Urothelium cell line (cell line): ENCODE results near the gene TSPAN17.
A peak's percentile ranks its signal among the peaks of the same experiment; 100 is the strongest.

Source experiments
- DNase-seq: peaks from one replicate; pipeline ENCODE4 v3.0.0; 2011; ENCODE audit warnings: low spot score, mixed read lengths
- FAIRE-seq: peaks from 2 replicates; lab custom pipeline; 2011; peaks lifted over from hg19 to GRCh38; lab: Jason Lieb, UNC

TSPAN17 gene

DNA sequence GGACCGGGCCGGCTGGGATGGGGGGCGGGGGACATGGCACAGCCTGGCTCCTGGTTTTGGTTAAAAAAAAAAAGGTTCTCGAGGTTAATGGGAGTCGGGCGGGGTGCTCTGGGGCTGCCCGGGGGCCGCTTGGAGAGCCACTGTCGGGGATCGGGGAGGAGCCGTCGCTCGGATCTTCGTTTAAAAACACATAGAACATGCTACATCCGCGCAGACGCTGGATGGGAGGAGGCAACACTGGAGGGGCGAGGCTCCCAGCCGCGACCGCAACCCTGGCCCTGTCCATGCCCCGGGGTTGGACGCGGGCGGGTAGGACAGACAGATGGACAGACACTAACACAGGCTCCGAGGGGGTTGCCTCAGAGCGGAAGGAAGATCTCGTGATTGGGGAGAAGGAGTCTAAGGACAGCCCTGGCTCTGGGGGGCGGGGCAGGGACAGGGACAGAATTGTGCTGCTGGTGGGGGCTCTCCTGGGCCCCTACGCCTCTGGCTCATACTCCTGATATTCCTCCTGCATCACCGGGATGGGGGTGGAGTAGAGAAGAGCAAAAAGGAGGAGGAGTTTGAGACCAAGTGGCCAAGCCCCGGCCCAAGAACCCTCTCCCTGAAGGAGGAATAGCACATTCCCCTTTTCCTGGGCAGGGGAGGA, 26.8 kb upstream of the TSPAN17 start:
- FAIRE-seq, result no peak

DNA sequence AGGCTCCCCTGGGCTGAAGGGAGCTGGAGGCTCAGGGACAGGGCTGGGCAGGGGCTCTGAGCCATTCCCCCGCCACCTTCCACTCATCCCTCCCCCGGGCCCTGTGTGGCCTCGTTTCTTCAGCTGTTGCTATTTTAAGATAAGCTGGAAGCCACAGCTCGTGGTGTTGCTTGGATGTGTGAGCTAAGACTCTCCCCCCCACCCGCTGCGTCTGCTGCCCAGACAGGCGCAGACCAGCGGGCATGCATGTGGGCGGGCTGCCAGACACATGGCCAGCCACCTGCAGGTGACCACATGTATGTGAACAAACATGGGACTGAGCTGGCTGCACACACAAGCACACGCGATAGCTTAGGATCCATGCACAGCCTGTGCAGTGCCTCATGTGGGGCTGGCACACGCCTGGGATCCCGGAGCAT, 25.6 kb upstream of the TSPAN17 start:
- peak; percentile 63 for FAIRE-seq

More for the DNA sequence above, 26.8 kb upstream of the TSPAN17 start:
- DNase-seq, result no peak

DNA sequence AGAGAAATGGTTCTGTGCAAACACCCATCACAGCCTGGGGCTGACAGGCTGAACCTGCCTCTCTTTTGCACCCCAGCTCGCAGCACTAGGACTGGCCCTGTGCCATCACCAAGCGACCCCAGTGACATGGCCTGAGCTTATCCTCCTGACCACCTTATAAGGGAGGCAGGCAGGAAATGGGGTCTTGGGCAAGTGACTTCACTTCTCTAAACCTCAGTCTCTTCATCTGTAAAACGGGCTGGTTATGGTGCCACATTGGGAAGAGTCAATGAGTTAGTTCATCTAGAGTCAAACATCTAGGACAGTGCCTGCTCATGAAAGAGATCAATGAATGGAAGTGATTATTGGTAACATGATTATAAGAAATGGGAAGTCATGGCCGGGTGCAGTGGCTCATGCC, 23.1 kb upstream of the TSPAN17 start:
- FAIRE-seq (no peak), DNase-seq (no peak)

More for the DNA sequence above, 25.6 kb upstream of the TSPAN17 start:
- DNase-seq, result peak; percentile 39

DNA sequence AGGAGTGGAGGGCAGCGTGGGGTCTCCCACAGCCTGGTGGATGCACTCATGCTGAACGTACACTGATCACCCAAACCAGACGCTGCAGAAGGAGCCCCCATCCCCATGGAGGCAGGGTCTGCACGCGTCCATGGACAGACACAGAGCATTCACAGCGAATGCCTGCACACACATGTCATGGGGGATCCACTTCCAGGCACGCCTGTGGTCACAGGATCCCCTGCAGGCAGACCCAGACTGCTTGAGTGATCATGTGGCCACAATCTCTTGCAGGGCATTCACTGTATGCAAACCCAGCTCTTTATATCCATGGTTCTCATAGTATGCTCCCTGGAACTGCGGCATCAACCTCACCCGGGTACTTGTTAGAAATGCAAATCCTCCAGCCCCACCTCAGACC, 22.3 kb upstream of the TSPAN17 start:
- FAIRE-seq (no peak), DNase-seq (no peak)

DNA sequence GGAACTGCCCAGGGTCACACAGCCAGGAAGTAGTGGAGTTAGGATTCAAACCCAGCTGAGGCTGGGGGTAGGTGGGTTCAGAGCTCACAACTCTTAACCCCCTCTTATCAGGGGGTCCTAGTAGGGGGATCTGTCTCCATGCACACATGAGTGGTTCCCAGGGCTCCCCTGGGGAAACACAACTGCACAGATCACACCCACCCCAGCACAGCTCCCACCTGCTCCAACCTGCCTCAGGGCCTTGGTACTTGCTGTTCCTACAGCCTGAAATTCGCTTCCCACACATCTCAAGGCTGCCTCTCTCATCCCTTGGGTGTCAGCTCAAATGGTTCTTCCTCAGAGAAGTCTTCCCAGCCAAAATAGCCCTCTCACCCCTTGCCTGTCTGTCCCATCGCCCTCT, 21.8 kb upstream of the TSPAN17 start:
- FAIRE-seq, result no peak
- DNase-seq, result no peak

DNA sequence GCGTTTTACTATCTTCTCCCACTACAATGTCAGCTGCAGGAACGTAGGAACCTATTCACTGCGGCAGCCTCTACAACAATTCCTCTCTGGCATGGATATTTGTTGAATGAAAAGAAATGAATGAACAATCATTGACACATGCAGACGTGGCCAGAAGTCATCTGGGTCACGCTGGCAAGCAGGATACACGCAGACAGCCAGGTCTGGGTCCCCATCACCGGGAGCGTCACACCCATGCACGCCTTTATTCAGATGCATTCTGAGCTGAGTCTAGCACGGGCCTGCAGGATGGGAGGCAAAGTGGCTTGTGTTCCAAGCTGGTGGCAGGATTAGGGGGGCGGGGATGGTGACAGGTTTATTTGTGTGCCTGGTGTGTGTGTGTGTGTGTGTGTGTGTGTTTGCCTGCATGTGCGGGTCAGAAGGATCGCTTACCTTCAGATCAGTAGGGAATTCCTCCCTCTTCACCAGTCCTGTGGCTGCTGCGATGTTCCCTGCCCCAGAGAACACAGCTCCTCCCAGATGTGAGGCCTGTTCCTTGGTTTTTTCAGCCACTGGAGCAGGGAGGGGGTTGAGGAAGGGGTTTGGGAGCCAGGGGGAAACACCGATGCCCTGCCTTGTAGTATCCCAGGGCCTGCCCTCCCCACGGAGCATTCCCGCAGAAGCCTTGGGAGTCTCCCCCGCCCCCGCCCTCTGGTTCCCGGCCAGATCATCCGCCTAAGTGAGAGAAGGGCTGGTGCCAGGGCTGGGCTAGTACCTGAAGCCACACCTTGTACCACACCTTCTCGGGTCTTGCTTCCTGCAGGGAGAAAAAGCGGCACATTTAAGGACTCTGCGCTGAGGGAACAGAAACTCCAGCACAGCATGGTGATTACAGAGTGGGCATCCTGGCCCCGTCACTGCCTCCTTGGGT, 21.1 kb upstream of the TSPAN17 start:
- FAIRE-seq (no peak), DNase-seq (no peak)

DNA sequence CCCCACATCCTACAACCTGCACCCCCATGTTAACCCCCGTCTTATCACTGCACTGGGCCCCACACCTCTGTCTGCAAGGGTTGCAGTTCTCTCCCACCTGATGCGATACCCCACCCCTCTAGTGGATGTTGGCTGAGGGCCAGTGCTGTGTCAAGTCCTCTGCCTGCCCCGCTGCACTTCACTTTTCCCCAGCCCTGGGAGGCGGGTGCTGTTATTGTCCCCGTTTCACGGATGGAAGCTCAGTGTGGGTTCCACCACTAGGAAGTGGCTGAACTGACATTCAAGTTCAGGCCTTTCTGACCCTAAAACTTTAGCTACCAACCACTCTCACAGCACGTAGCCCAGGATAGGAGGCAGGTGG, 20.4 kb upstream of the TSPAN17 start:
- FAIRE-seq (no peak), DNase-seq (no peak)

DNA sequence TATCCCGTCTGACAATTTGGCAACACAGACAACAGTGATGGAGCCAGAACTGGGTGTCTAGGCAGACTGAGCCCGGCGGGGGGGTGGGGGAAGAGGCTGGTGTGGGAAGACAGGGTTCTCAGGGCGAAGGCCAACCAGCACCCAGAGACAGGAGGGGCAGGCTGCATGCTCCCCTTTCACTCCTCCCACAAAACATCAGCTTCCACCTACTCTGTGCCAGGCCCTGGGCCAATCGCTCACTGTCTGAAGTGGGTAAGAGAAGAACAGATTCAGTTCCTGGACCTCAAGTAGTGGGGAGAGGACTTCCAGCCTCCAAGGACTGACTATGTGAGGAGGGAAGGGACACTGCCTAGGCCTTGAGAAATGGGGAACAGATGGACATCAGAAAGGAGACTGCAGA, 19.7 kb upstream of the TSPAN17 start:
- DNase-seq (no peak), FAIRE-seq (no peak)

DNA sequence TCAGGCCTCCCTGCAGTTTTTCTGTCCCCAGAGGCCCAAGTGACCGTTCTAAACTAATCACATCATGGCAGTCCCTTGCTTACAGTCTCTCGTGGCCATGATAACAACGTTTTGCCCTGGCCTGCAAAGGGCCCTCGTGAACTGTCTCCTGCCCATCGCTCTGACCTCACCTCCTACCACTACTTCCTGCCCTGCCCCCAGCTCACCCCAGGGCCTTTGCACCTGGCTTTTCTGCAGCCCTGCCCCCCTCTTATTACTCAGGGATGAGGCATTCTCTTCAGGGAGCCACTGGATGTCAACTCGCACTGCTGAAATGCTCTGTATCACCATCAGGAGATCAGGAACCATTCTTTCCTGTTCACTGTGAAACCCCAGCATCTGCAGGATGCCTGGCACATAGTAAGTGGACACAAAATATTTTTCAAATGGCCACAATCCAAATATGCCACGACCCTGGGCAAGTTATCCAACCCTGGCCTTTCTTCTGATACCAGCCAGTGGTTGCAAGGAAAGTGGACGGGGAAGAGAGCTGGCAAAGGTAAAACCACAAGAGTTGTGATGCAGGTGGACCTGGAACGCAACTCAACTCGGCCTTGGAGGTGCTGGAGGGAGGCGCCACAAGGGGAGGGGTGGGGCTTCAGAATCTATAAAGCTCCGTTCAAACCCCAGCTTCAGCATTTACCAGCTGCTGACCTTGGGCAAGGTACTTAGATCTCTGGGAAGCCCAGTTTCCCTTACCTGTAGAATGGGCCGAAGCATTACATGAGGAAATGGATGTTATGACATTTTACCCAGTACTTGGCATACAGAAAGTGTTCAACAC, 18.7 kb upstream of the TSPAN17 start:
- DNase-seq, result no peak
- FAIRE-seq, result peak; percentile 62

DNA sequence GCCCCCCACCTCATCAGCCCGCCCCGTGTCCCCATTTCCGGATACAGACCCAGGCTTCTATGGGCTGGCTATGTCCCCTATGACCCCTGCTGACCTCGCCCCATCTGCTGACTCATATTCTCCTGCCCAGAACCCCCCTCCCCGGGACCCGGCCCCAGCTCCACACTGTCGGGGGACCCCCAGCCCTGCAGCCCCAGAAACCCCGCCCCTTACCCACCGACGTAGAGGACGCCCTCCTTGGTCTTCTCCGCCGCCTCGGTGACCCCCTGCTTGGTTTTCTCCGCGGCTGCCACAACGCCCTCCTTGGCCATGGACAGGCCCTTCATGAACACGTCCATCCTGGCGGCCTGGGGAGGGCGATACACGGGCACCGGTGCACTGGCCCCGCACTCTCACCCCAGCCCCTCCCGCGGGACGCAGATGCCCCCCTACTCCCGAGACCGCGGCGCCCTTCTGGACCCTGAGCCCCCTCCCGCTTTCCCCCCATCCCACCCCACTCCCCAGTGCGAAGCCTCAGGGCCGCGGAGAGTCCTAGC, 17.9 kb upstream of the TSPAN17 start:
- no peak for FAIRE-seq
- no peak for DNase-seq

DNA sequence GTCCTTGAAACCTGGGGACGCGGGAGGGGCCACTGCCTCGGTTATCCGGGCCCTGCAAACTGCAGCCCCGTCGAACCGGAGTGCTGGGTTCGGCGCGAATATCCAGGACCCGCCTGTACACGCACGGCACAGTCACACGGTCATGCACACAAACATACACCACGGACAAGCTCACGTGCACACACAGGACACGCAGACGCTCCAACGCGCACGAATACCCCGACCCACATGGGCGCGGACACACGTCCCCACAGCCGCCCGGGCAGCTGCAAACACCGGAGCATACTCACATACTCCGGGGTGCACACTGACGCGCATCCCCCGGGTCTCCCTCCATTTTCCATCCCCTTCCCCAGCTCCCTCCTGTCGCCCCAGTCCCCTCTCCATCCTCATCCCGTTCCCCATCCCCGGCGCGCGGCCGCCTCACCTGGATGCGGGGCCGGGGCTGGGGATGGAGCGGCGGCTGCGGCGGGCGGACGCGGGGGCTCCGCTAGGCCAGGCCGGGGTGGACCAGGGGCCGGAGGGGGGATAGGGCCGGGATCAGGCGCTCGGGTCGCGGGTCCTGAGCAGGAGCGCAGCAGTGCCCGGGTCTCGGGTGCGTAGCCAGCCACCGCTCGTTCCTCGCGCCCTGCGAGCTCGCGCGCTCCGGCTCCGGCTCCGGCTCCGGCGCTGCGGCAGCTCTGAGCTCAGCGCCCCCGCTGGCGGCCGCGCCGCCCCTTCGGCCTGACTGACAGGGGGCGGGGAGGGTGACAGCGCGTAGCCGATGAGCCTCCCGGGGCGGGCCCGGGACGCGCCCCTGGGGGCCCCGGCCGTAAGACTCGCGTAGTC, 17.2 kb upstream of the TSPAN17 start, which contains the start of the genes EIF4E1B and SNCB:
Gene EIF4E1B (plus strand): TSS at position 823 of the 828 bp plus-strand sequence. CDS start 12,113 bp downstream, outside the sequence.
Gene SNCB (minus strand): TSS at position 682 of the 828 bp plus-strand sequence. CDS start 880 bp downstream, outside the sequence.
- DNase-seq (peak; percentile 81), FAIRE-seq (peak; percentile 80)

DNA sequence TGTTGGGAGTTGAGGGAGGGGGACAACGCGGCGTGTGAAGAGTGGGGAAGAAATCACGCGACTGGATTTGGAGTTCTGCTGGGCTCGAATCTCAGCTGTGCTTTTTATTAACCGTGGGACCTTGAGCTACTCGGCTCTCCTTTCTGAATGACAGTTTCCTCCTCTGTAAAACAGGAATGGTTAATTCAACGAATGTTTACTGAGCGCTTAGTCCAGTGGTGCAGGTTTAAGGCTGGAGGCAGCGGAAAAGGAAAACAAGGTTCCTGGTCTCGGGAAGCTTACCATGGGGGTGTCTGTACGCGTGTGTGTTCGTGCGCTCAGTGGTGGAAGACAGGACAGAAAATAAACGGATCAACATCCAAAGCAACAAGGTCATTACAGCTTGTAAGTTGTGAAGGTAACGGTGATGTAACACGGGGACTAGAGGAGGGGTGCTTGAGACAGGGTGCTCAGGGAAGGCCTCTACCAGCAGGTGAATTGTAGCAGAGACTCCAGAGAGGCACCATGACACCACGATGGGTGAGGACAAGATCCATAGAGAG, 16.5 kb upstream of the TSPAN17 start:
- no peak for FAIRE-seq

DNA sequence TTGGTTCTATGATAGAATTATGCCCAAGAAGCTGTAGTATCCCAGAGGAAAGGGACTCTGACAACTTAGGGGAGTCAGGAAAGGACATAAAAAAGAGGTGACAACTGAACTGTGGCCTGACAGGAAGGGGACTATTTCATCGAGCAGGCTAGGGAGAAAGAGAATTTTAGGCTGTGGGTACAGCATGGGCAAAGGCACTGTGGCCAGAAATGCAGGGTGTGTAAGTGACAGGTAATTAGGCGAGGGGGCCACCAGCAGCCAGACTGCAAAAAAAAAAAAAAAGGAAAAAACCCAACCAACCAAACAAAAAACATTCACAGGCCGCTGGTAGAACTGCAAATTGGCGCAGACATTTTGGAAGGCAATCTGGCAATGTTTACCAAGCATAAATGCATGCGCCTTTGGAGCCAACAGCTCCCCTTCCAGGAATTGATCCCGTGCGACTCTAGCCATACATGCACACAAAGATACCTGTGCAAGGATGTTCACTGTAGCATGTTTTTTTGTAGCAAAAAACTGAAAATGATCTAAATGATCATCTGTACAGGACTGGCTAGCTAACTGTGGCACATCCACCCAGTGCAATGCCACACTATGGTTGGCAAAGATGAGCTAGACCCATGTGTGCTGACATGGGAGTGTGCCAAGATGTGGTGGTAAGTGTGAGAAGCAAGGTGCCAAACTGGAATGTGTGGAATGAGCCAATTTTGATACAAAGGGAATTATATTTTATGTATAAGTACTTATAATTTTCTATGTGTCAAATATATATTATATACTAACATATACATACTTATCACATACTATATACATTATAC, 15.7 kb upstream of the TSPAN17 start:
- DNase-seq (no peak), FAIRE-seq (peak; percentile 44)

More for the DNA sequence above, 16.5 kb upstream of the TSPAN17 start:
- DNase-seq, result no peak

DNA sequence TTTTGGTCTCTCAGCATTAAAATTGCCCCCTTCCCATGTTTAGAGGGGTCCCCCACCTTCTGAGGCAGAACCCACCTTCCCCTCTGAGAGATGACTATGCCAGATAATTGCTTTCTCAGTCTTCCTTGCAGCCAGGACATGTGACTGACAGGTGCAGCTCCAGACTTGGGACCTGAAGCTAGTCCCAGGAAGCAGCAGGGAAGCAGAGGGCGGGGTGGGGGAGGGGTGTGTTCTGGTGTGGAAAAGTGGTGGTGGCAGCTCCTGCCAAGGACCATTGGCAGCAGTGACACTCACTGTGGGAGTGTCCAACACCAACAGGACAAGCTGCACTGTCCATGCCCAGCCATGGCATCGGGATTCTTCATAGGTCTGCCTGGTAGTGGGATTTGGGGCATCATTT, 14.5 kb upstream of the TSPAN17 start:
- FAIRE-seq (no peak), DNase-seq (no peak)

DNA sequence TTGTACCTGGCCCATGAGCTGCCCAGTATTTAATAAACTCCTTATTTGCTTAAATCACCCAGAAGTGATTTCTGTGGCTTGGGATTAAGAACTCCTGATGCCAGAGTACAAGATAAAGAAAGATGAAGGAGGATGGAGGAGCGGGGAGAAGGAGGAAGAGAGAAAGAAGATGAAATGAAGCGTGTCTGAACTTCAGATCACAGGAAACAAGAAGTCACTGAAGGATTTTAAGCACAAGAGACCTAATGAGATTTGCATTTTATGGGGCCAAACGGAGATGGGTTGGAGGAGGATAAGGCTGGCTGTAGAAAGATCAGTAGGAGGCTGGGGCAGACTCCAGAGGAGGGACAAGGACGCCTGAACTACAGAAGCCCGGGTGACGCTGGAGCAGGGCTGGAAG, 13.7 kb upstream of the TSPAN17 start:
- no peak for DNase-seq
- FAIRE-seq, result no peak

DNA sequence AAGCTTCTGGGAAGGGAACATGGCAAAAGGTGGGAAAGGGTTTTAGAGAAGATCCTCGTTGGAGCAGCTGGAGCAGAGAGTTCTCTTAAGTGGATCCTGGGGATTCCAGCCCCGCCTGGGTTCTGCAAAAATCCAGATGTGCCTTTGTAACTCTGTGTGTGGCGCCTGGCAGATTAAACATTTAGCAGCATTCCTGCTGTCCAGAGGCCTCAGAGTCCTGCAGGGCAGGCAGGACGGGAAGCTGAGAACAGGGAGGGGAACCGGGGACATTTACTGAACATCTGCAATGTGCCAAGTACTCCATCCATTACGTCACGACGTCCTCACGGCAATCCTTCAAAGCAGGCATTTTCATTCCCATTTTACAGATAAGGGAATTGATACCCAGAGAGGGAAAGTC, 10.9 kb upstream of the TSPAN17 start:
- DNase-seq (no peak), FAIRE-seq (peak; percentile 78)

DNA sequence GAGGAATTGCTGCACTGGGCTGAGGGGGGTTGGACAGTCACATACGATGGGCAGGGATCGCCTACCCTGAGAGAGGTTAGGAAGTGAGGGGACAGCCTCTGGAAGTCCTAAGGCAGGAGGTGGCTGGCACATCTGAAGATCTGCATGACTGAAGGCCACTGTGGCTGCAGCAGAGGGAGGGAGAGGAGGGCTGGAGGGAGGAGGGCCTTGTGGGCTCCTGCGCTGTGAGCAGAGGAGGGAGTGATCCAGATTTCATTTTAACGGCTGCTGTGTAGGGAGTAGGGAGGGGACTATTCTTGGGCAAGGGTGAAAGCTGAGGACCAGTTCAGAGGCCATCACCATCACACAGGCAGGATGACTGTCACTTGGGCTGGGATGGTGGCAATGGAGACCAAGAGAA, 9.7 kb upstream of the TSPAN17 start:
- DNase-seq (no peak), FAIRE-seq (no peak)

DNA sequence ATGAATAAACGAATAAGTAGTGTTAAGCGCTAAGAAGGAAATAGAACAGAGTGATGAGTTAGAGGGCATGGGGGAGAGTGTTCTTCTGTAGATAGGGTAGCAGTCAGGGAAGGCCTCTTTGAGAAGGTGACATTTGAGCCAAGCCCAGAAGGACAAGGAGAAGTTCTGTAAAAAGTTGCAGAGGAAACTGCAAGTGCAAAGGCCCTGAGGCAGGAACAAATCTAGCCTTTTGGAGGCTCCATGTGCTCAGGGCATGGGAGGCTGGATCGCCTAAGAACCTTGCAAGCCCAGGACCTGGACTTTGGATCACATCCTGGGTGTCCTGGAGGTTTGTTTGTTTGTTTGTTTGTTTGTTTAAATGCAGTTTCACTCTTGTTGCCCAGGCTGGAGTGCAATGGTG, 8.8 kb upstream of the TSPAN17 start:
- no peak for FAIRE-seq
- no peak for DNase-seq

DNA sequence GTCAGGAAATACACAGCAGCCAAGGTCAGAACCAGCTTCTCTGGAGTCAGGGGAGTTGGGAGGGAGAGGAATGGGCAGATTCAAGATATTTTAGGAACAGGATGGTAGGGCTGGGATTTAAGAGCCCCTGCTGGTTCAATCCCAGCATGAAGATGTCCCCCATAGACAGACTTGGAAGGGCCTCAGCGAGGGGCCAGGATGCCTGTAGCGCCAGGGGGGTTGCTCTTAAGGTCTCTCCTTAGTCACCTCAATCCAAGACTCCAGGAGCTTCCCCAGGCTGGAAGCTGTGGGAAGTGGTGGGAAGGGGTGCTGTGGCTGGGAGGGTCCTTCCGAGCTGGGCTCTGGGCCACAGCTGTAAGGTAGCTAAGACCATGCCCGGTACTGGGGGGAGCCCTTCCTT, 8.1 kb upstream of the TSPAN17 start:
- FAIRE-seq (no peak), DNase-seq (no peak)
